Mesenteric fat pad (tissue), 1 donor: ENCODE results near the gene DTD2. TPM values are rescaled to one million over a fixed set of nuclear protein-coding genes. Genes with fewer than 3 reads are reported as not detected.
"Not testable (repeated sequence)": the region's sequence is repeated elsewhere in the genome, so short reads cannot be mapped to it uniquely, and the experiment has no call there.

ENCODE experiments used
- DNase-seq: peaks from one replicate; pipeline ENCODE4 v3.0.0-alpha.2; 2020; ENCODE audit warnings: low spot score
- total RNA-seq: library from RNA; stranded (reverse); fragmentation: NEBNext Ultra II Directional; extraction: Animal tissue kit (Norgen Biotek cat#: 25700); gene quantifications from one replicate; pipeline ENCODE4 v1.2.1, GENCODE V29; 2021
- donor health status: DM: yes; HTN: yes; CAD: no.

DTD2 gene
- total RNA-seq, 1 donor from 2014 or later: 30.0 TPM

DNA sequence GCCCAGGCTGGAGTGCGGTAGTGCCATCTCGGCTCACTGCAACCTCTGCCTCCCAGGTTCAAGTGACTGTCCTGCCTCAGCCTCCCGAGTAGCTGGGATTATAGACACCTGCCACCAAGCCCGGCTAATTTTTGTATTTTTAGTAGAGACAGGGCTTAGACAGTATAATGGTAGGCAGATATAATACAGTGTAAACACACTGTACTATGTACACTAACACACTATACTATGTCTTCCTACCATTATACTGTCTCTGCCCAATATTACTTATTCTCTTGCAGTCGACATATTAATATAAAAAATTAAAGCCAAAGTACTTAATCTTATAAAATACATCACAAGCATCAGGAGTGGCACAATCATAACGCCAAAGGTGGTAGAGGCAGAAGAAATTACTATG, 15.0 kb downstream of the DTD2 start:
- DNase-seq: no peak

DNA sequence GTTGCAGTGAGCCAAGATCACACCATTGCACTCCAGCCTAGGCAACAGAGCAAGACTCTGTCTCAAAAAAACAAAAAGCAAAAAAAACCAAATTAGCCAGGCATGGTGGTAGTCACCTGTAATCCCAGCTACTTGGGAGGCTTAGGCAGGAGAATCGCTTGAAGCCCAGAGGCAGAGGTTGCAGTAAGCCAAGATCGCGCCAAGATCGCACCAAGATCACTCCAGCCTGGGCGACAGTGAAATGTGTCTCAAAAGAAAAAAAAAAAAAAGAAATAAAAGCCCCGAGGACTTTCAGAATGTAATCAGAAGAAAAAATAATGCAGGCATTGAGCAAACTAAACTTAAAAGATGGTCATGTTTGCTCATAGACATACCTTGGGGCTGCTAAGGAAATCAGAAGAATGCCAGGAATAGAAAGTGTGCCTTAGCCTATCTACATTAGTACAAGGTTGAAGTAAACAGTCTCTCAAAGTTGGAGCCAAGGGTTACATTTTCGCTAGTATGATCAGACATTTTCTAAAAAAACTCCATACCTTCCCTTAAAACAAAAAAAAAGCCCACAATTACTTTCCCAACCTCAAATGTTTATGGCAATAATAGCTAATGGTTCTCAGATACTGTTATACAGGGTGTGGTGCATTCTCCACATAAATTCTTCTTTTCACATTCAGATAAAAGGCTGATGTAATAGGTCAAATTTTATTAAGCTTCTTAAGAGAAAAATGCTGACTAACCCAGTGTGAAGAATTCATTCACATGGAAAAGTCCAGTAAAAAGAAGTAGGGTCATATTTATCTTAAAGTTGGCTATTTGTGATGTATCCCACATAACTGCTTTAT, 15.8 kb downstream of the DTD2 start:
- no peak for DNase-seq

DNA sequence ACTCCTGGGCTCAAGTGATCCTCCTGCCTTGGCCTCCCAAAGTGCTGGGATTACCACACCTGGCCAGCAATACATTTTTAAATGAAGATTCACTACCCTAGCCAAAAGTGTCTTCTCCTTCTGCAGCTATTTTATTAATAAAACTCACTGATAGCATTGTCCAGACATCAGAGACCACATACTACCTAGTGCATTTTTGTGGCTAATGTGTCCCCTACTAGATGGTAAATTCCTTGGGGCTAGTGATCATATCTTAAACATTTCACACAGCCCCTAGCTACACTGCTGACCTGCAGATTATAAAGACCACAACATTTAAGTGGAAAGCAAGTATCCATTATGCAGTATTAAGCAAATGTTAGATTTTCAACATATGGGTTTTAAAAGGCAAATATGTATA, 17.0 kb downstream of the DTD2 start:
- no peak for DNase-seq

DNA sequence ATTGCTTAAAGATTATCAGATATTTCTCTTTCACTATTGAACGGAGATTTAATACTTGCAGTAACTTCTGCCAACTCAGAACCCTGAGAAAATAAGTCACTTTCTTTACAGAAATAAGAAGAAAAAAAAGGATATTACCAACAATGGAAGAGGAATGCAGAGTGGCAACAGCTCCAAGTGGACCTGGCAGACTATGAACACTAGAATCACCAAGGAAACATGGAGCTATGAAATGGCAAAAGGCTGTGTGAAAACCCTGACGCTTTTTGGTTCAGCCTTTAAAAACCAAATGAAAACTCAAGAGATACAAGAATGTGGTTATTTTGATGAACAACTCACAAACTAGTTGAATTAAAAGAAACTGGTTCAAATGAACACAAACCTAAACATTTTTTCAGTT, 17.7 kb downstream of the DTD2 start:
- no peak for DNase-seq

DNA sequence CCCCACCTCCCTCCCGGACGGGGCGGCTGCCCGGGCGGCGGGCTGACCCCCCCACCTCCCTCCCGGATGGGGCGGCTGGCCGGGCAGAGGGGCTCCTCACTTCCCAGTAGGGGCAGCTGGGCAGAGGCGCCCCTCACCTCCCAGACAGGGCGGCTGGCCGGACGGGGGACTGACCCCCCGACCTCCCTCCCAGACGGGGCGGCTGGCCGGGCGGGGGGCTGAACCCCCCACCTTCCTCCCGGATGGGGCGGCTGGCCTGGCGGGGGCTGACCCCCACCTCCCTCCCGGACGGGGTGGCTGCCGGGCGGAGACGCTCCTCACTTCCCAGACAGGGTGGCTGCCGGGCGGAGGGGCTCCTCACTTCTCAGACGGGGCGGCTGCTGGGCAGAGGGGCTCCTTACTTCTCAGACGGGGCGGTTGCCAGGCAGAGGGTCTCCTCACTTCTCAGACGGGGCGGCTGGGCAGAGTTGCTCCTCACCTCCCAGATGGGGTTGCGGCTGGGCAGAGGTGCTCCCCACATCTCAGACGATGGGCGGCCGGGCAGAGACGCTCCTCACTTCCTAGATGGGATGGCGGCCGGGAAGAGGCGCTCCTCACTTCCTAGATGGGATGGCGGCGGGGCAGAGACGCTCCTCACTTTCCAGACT, 20.1 kb downstream of the DTD2 start:
- DNase-seq: not testable (repeated sequence)

DNA sequence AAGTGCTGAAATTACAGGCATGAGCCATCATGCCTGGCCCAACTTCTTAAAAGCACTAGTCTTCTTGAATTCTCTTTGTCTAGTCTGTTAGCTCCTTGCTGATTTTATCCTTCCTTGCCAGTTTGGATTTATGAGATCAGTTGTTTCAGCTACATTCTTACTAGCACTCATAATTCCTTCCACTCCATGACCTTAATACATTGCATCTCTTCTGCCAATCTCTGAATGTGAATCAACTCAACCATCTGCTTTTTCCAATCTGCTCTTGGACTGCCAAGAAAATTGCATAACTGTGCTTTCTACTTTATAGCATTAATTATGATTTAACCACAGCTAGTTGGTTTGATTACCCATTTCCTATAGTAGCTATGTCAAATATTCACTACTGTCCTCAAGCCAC, 22.0 kb downstream of the DTD2 start:
- no peak for DNase-seq

DNA sequence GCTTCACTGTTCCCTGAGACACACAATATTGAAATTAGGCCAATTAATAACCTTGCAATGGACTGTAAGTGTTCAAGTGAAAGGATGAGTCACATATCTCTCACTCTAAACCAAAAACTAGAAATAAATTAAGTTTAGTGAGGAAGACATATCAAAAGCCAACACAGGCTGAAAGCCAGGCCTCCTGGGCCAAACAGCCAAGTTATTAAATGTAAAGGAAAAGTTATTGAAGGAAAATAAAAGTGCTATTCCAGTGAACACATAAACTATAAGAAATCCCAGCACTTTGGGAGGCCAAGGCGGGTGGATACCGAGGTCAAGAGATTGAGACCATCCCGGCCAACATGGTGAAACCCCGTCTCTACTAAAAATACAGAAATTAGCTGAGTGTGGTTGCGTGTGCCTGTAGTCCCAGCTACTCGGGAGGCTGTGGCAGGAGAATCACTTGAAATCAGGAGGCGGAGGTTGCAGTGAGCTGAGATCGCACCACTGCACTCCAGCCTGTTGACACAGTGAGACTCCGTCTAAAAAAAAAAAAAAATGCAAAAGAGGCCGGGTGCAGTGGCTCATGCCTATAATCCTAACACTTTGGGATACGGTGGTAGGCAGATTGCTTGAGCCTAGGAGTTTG, 26.6 kb downstream of the DTD2 start:
- DNase-seq: no peak

DNA sequence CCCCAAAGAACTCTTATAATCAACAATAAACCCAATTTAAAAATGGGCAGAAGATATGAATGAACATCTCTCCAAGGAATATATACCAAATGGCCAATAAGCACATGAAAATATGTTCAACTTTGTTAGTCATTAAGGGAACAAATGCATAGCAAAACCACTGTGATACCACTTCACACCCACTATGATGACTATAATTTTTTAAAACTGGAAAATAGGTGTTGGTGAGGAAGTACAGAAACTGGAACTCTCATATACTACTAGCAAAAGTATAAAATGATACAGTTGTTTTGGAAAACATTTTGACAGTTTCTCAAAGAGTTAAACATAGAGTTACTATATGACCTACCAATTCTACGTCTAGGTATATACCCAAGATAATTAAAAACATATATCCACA, 27.5 kb downstream of the DTD2 start:
- DNase-seq: no peak

DNA sequence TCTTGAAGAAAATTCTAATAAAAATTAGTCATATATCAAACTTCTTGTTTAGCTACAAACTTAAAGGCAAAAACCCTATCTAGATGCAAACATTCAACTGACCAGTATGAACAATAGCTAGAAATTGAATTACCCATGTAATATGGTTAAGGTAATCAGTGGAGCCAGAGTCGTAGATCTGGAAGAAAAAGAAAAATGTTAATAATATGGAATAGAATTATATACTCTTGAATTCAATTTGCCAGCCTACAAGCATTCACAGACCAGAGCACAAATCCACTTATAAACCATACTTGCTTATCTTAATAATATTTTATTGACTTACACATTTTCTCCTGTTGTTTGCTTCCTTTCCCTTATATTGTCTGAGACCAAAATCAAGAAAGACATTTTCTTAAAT, 29.3 kb downstream of the DTD2 start:
- no peak for DNase-seq

DNA sequence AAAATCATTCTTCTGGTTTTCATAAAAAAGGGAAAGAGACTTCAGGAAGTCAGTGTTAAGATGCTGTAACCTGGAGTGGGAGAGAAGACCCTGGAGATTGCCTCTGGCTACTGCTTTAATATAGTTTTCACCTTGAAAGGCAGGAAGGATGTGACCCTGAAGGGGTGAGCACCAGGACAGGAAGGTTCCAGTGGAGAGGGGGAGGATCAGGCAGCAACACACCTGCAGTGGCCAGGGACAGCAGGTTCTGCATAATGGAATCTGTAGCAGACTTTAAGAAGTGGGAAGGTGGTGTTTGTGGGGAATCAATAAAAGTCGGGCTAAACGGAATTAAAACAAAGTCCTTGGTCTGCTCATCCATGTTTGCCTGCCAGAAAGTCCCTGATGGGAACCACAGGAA, 30.6 kb downstream of the DTD2 start:
- no peak for DNase-seq

DNA sequence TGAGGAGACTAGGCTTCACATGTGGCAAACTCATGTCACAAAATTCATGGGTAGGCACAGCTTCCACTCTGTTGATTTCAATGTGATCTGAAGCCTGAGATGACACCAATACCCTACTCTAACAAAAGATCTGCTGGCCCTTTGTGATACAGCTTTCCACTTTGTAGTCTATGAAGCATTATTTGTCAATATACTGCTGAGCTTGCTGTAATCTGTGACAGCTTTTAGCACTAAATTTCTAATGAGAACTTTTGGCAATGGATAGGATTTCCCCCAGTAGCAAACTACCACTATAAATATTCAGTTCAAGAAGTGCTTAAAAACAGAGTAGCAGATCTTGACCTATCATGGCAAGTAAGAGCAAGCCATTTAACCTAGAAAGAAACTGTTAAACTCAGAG, 31.4 kb downstream of the DTD2 start:
- no peak for DNase-seq

DNA sequence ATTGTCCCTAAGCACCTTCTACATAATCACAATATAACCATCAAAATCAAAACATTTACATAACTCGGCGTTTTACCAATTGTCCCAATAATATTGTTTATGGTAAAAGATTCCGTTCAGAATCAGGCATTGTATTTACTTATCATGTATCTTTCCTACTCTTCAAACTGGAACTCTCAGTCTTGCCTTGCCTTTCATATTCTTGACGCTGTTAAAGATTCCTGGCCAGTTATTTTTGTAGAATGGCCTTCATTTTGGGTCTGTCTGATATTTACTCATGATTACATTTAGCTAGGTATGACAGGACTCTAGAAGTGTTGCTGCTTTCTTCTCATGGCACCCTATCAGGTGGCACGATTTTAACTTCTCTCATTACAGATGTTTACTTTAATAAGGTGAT, 36.1 kb downstream of the DTD2 start:
- DNase-seq: no peak

DNA sequence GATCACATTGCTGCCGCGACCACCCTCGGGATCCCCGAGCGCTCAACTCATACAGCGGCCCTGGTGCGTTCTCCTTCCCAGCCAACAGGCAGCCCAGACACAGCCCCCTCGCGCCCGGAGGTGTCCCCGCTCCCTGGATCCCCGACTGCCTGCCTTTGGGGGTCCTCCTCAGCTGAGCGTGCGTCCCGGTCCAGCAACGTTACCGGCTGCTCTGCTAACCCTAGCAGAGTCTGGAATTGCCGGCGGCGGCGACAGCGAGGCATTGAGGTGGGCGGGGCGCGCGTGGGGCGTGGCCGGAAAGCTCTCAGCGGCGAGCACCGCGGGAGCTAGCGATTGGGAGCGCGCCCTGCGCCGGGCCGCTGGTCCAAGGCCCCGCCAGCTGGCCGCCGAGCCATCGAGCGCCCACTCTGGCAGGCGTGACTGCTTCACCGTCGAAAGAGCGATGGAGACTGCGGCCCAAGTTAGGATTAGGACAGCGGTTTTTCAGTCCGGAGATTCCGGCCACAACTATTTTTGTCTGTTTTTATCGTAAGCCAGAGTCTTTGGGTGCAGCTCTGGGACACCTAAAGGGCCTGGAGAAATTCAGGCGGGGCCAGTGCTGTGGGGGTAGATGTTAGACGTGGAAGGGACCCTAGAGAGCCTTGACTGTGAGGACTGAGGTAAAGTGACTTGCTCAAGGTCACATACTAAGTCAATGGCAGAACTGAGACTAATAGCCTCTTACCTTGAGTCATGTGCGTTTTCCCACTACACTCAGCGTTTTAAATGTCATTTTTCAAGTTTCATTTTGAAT, 36.8 kb downstream of the DTD2 start, which contains the start of gene HEATR5A:
HEATR5A (minus strand) TSS at position 232 of the 793 bp plus-strand sequence. CDS start 17,575 bp downstream, outside the sequence.
- DNase-seq: peak; percentile 99

DNA sequence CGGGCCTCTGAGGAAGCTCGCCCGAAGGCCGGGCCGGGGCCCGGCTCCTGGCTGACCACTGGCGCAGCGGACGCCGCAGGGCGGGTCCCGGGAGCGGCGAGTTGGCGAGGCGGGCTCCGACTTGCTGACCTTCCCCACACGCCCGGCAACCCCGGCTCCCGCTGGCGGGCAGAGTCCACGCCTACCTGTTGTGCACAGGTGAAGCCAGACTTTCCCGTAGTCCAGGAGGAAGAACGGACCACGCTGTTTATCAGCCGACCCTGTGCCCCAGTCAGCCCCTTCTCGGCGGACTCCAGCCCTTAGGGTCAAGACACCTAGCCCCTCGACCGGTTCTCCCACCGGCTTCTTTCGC, 37.4 kb downstream of the DTD2 start:
- peak; percentile 93 for DNase-seq

DNA sequence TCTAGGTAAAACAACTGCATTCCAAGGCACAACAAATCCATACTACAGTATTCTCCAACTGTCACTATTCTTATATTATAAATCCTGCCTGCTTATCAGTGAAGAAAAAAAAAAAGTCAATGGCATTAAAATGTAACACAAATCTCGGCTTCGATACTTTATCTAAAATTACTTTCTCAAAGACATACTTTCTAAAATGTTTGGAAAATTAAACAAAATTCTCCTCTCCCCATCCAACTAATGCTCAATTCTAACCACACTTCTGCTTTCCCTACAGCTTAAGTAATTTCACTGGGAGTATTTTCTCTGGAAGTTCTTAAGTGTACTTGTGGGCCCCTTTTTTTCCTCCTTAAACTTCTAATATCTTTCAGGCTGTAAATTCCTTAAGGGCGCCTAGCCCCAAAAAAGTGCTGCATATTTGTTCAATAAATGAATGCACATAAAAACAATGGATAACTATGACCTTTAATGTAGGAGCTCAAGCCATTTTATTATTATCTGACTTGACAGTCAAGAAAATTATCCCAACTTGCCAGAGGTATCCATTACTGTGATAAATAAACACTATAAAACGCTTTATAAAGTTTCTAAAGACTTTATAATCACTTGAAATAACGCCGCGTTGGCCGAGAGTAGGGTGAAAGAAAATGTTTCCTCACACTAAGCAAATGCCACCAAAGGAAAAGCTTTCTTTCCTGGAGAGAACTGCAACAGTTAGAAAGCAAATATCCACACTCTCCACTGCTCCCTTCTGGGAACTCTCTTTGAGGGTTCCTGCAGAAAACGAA, 37.9 kb downstream of the DTD2 start:
- DNase-seq: no peak

DNA sequence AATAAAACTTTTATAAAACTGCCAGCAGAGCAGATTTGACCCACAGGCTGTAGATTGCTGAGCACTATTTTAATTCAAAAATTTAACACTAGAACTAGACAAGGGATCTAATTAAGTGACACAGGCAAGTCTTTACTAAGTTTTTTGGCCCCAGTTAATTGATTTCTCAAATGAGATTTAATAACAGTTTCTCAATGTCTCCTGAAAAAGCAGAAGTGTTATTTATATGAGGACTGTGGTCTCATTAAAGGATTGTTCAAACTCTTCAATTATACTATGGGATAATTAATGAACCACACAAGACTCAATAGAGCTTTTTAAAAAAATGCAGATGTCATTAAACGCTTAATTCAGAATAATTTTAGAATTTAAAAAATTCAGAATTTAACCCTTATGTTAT, 38.9 kb downstream of the DTD2 start:
- no peak for DNase-seq

DNA sequence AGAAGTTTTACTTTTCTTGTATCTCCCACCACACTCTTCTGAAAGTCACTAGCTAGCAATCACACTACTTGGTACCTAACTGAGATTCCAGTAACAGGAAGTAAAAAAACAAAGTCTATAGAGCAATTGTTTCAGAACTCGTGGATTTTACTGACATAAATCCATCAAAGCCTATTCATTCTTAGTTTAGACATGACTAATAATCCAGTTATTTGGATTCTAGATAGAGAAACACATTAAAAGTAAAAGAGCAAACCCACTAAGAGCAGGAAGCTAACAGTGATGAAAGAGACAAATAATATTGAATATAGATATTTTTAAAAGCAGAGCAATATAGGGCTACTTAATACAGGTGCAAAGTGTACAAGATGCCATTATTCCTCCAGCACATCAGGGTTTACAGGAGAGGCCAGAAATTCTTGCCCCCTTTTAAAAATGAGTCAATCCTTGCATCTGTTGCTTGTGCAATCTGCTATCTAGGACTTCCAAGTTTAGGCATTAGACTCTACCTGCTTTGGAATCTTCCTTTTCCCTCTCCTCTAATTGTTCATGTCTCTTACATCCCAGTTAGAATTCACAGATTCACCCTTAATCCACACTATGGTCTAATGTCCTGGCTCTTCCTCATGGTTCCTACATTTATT, 43.0 kb downstream of the DTD2 start:
- DNase-seq: no peak

DNA sequence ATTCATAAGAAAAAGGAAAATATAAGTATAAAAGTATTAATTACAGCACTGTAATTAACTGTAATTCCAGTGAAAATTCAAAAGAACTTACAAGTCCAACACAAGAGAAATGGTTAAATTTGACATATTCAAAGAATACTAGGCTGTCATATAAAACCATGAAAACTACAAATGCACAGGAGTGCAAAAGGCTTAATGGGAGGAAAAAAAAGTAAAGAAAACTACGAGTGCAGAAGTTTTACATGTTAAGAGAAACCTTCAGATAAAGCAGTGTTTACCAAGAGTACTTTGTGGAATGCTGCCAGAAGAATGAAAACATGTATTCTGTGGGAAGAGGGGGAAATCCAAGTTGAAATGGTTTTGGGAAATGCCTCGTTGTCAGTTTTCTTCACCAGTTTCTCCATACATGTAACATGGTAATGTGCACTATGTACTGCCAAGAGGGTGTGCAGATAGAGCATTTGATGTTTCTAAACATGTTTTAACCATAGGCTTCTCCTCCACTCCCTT, 46.0 kb downstream of the DTD2 start:
- DNase-seq: no peak

DNA sequence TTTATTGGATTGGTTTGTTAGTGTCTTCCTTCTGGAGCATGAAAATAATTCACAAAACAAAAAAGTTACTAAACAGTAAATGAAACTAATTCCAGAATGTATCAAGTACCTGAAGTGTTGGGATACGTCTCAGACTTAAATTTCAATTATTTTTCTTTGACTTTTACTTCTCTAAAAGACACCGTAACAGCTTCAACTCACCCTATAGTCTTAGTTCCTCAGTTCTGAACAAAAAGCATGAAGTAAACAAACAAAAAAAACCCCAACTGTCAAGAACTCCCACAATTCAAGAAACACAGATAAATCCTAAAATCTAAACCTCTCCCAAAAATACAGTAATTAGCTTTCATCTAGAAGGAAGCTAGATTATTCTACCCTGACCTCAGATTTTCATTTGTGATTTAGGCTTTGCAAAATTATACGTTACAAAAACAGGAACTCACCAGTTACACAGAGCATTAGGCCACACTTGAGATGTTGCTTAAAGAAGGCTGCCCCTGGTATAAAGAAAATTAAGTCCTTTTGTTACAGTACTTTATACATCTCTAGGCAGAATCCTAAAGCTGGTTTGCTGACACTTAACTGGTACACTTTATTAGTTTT, 47.2 kb downstream of the DTD2 start:
- DNase-seq: no peak

DNA sequence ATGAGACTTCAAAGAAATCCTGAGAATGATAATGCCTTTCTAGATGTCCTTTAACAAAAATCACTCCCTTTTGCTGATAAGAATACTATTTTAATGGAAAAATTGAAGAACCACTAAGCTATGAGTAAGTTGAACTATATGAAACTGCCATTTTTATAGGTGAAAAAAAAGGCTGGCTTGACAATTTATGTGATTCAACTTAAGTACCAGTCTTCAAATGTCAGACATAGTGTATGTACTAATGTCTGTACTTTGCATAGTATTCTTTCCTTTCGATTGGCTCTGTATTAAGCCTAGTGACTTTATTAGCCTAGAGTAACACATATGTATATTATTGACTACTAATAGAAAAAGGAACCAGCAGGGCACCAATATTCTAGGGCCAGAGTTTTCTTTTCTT, 48.9 kb downstream of the DTD2 start:
- no peak for DNase-seq
